Thymus (tissue), 11 donors: ENCODE data around the gene ARL5C. TPM values are rescaled to one million over a fixed set of nuclear protein-coding genes. Genes with fewer than 3 reads are reported as not detected.

ENCODE experiments used
- DNase-seq, 9 donors: peaks; one replicate each; pipeline ENCODE4 v3.0.0-alpha.2; 2013; ENCODE audit warnings: low spot score in 9 of 9, low read depth in 6 of 9, missing footprints in 1 of 9
- H3K27ac ChIP-seq, 2 donors: one replicate each; pipeline ENCODE4 v1.5.1; 2013; ENCODE audit warnings: control low read depth in 1 of 2, low read depth in 1 of 2, low read length in 1 of 2, mild to moderate bottlenecking in 1 of 2, moderate library complexity in 1 of 2
- H3K27me3 ChIP-seq, 2 donors: one replicate each; pipeline ENCODE4 v1.5.1; 2013; ENCODE audit warnings: low read length in 1 of 2; ENCODE audit not compliant: control insufficient read depth in 2 of 2, insufficient read depth in 1 of 2
- H3K36me3 ChIP-seq, 2 donors: one replicate each; pipeline ENCODE4 v1.5.1; 2013; ENCODE audit warnings: low read length in 1 of 2, mild to moderate bottlenecking in 1 of 2, moderate library complexity in 1 of 2; ENCODE audit not compliant: control insufficient read depth in 2 of 2, insufficient read depth in 2 of 2
- H3K4me1 ChIP-seq, 2 donors: one replicate each; pipeline ENCODE4 v1.5.1; 2013; ENCODE audit warnings: low read length in 2 of 2; ENCODE audit not compliant: control insufficient read depth in 2 of 2, insufficient read depth in 2 of 2
- H3K4me3 ChIP-seq, 2 donors: one replicate each; pipeline ENCODE4 v1.5.1; 2013; ENCODE audit warnings: low read length in 2 of 2, control low read depth in 1 of 2, mild to moderate bottlenecking in 1 of 2
- H3K9me3 ChIP-seq, 2 donors: one replicate each; pipeline ENCODE4 v1.5.1; 2013; ENCODE audit warnings: low read length in 1 of 2, mild to moderate bottlenecking in 1 of 2; ENCODE audit not compliant: control insufficient read depth in 2 of 2, insufficient read depth in 1 of 2
- WGBS: extraction: QIAGEN DNeasy Blood & Tissue Kit; methylation state at CpG from one replicate; pipeline ENCODE4 v1.1.7; 2013; 5-methylcytosine and 5-hydroxymethylcytosine counted together
- polyA plus RNA-seq: library from polyadenylated mRNA; stranded (reverse); fragments of 200-250 nt; gene quantifications from one replicate; pipeline ENCODE4 v1.2.3, GENCODE V29; 2013
- total RNA-seq: library from RNA; stranded (reverse); fragments of 120-200 nt; gene quantifications from one replicate; pipeline ENCODE4 v1.2.4, GENCODE V29; 2013
- donor health status: healthy.

The ARL5C gene
- total and polyA plus RNA-seq, 2 donors = 3.7 to 6.3 TPM

- Histone ChIP-seq H3K36me3 (peaks cover 23 to 24% of the 10 kb centered on the region in 2 donors), H3K27ac (peak overlapping the region; percentile 38 to 51), H3K4me1 (peaks cover 28 to 36% of the 10 kb centered on the region in 2 donors), H3K9me3 (peaks cover 0 to 8% of the 10 kb centered on the region in 2 donors), H3K4me3 (no peak overlapping the region), H3K27me3 (peaks cover 3 to 40% of the 10 kb centered on the region in 2 donors)
- WGBS = 61% methylated on average over 7 of the region's 7 CpGs
- DNase-seq = peak in 1 of 9 donors; percentile 44
These were observed 42.2 kb upstream of the ARL5C start for GRCh38 chr17:39208136-39208535.

GRCh38 chr17:39205112-39205526 is 39.2 kb upstream of the ARL5C start:
- peaks cover 33 to 51% of the 10 kb centered on the region in 2 donors for H3K4me1 ChIP-seq
- H3K4me3 ChIP-seq = no peak overlapping the region
- no peak for DNase-seq
- H3K27me3 ChIP-seq = peaks cover 0 to 12% of the 10 kb centered on the region in 2 donors
- no peak overlapping the region for H3K27ac ChIP-seq
- peaks cover 0 to 8% of the 10 kb centered on the region in 2 donors for H3K9me3 ChIP-seq
- peaks cover 39 to 47% of the 10 kb centered on the region in 2 donors for H3K36me3 ChIP-seq
- WGBS = 96% methylated on average over 3 of the region's 3 CpGs

- H3K27ac ChIP-seq = no peak overlapping the region
- no peak for DNase-seq
- peaks cover 0 to 8% of the 10 kb centered on the region in 2 donors for H3K9me3 ChIP-seq
- H3K27me3 ChIP-seq = peaks cover 0 to 4% of the 10 kb centered on the region in 2 donors
- peaks cover 25 to 47% of the 10 kb centered on the region in 2 donors for H3K4me1 ChIP-seq
- 95% methylated on average over 8 of the region's 8 CpGs for WGBS
- H3K36me3 ChIP-seq = peaks cover 39 to 47% of the 10 kb centered on the region in 2 donors
- no peak overlapping the region for H3K4me3 ChIP-seq
These were observed 38.3 kb upstream of the ARL5C start for GRCh38 chr17:39204245-39204644.

- DNase-seq = no peak
- H3K4me1 ChIP-seq = peaks cover 24 to 48% of the 10 kb centered on the region in 2 donors
- no peaks in the 10 kb centered on the region for H3K27me3 ChIP-seq
- H3K27ac ChIP-seq = peak overlapping the region; percentile 31 to 96
- WGBS = 48% methylated on average over 11 of the region's 11 CpGs
- H3K9me3 ChIP-seq = no peaks in the 10 kb centered on the region
- peaks cover 39 to 47% of the 10 kb centered on the region in 2 donors for H3K36me3 ChIP-seq
- peak overlapping the region; percentile 92 to 98 for H3K4me3 ChIP-seq
These were observed 35.1 kb upstream of the ARL5C start for GRCh38 chr17:39200957-39201510.

GRCh38 chr17:39200070-39200879 is 34.3 kb upstream of the ARL5C start, which contains the start of gene RPL19:
RPL19 (plus strand) TSS chr17:39200283; CDS start chr17:39200345, 62 bp downstream.
- Histone ChIP-seq H3K9me3 (no peaks in the 10 kb centered on the region), H3K36me3 (peaks cover 38 to 44% of the 10 kb centered on the region in 2 donors), H3K4me3 (peak within 1 kb of the TSS; percentile 92 to 98), H3K27me3 (no peaks in the 10 kb centered on the region), H3K27ac (peak within 1 kb of the TSS; percentile 96 to 98), H3K4me1 (peaks cover 29 to 55% of the 10 kb centered on the region in 2 donors)
- DNase-seq = peak in 7 of 9 donors; percentile 79 to 96 (median 91)
- WGBS = under 1% methylated on average over 52 of the region's 52 CpGs

- H3K27ac ChIP-seq = peak overlapping the region; percentile 96 to 98
- peaks cover 31 to 61% of the 10 kb centered on the region in 2 donors for H3K4me1 ChIP-seq
- peak in 2 of 9 donors; percentile 87 to 88 for DNase-seq
- peak overlapping the region; percentile 92 to 98 for H3K4me3 ChIP-seq
- no peaks in the 10 kb centered on the region for H3K9me3 ChIP-seq
- H3K27me3 ChIP-seq = no peaks in the 10 kb centered on the region
- under 1% methylated on average over 10 of the region's 10 CpGs for whole genome bisulfite sequencing
- peaks cover 33 to 39% of the 10 kb centered on the region in 2 donors for H3K36me3 ChIP-seq
These were observed 33.8 kb upstream of the ARL5C start for GRCh38 chr17:39199820-39200069.

- Histone ChIP-seq H3K4me3 (peak overlapping the region in 1 of 2 donors; percentile 88), H3K9me3 (no peaks in the 10 kb centered on the region), H3K36me3 (peaks cover 27 to 32% of the 10 kb centered on the region in 2 donors), H3K27ac (peak overlapping the region in 1 of 2 donors; percentile 96), H3K27me3 (no peaks in the 10 kb centered on the region), H3K4me1 (peaks cover 31 to 64% of the 10 kb centered on the region in 2 donors)
- DNase-seq = no peak
- WGBS = 97% methylated on average over 4 of the region's 4 CpGs
These were observed 32.2 kb upstream of the ARL5C start for GRCh38 chr17:39198186-39198566.

GRCh38 chr17:39197380-39198185 is 31.6 kb upstream of the ARL5C start, which contains the start of gene CACNB1:
CACNB1 (minus strand) TSS chr17:39197669; CDS start chr17:39197495, 174 bp downstream.
- H3K27me3 ChIP-seq = no peaks in the 10 kb centered on the region
- H3K4me1 ChIP-seq = peaks cover 31 to 64% of the 10 kb centered on the region in 2 donors
- H3K4me3 ChIP-seq = peak within 1 kb of the TSS; percentile 78 to 88
- 2% methylated on average over 55 of the region's 55 CpGs for WGBS
- peak within 1 kb of the TSS; percentile 64 to 96 for H3K27ac ChIP-seq
- no peaks in the 10 kb centered on the region for H3K9me3 ChIP-seq
- DNase-seq = peak in 4 of 9 donors; percentile 69 to 86 (median 72)
- peaks cover 28 to 29% of the 10 kb centered on the region in 2 donors for H3K36me3 ChIP-seq
